ENCODE results near the gene DUOX2.

DUOX2 gene

GRCh38 chr15:45114076-45114750 lies at the start of gene DUOX2, which contains the start of gene DUOXA2:
DUOX2 (minus strand) TSS chr15:45114172; CDS start chr15:45113411, 761 bp downstream.
DUOXA2 (plus strand) TSS chr15:45114326; CDS start chr15:45114606, 280 bp downstream.
- no peak for DNase-seq

GRCh38 chr15:45163508-45163856 lies 49.5 kb upstream of the DUOX2 start:
- DNase-seq, result no peak

DNA sequence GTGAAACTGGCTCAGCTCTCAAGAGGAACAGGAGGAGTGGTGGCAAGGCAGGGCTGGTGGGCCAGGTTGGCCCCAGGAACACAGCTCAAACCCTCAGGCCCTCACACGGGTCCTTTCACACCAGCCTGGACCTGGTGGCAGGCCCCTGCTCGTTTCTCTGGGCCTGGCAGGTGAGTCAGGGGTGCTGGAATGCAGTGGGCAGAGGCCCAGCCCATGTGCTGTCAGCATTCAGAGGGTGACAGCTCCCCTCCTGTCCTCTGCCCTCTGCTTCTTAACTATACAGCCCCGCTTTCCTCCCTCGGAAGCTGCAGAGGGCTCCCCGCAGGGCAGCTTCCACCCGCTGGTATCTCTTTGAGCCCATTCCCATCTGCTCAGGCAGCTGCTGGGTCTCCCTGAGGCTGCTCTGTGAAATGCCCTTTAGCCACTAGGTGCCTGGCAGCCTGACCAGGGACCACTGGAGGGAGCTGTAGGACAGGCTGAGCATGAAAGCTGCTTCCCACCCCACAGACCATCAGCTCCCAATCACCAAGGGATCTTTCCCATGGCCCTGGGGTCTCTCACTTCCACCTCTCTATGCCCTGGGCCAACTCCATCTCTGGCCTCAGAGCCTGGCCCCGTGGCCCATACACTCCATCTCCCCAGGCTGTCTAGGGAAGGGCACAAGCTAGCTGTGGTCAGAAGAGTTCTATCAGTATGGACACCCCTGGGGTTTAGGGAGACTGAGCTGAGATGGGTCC lies 49.0 kb upstream of the DUOX2 start:
- peak; percentile 65 to 73 for DNase-seq

- no peak for DNase-seq
Measured at GRCh38 chr15:45161666-45162065, 47.7 kb upstream of the DUOX2 start.

- no peak for DNase-seq
Measured at GRCh38 chr15:45157974-45158373, 44.0 kb upstream of the DUOX2 start.

DNA sequence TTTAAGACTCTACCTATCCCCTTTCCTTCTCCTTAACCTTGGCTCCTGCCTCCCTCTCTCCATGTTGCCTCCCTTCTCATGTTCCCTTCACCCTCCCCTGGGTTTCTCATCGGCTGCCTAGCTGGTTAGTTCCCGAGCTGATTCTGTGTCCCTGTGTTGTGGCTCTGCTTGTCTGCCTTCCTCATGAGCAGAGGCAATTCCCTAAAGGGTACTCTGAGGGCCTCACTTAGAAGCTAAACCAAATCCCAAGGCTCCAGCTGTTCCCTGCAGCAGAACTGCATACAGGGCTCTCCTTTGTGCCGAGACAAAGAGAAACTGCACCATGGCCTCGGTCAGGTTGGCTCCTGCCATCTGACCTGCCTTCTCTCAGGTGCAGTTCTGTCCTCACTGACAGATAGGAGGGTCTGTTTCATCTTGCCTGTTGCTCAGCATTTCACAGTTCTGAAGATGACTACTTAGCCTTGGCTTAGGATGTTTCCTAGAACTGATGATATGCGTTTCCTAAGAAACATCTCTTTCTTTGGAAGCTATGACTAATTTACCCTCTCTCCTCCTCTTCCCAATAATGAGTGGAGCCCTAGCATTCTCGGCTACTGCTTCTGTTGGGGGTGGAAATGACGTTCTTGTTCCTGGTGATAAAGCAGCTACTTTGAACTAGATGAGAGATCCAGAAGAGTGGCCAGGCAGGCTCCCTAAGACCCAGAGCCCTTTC lies 42.9 kb upstream of the DUOX2 start:
- DNase-seq, result no peak

DNA sequence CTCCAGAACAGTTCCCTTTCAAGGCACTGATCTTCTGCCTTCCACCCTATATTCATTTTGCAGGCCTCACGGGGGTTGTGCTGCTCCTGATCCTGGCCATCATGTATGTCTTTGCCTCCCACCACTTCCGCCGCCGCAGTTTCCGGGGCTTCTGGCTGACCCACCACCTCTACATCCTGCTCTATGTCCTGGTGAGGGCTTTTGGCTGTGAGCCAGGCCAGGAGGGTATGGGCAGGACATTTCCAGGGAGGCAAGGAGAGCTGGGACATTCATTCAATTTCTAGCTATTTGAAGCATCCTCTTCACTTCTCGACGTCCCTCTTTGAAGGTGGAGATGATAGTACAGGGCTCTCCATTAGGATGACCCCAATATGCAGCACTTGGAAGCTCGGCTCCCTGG lies 41.8 kb upstream of the DUOX2 start:
- no peak for DNase-seq

DNA sequence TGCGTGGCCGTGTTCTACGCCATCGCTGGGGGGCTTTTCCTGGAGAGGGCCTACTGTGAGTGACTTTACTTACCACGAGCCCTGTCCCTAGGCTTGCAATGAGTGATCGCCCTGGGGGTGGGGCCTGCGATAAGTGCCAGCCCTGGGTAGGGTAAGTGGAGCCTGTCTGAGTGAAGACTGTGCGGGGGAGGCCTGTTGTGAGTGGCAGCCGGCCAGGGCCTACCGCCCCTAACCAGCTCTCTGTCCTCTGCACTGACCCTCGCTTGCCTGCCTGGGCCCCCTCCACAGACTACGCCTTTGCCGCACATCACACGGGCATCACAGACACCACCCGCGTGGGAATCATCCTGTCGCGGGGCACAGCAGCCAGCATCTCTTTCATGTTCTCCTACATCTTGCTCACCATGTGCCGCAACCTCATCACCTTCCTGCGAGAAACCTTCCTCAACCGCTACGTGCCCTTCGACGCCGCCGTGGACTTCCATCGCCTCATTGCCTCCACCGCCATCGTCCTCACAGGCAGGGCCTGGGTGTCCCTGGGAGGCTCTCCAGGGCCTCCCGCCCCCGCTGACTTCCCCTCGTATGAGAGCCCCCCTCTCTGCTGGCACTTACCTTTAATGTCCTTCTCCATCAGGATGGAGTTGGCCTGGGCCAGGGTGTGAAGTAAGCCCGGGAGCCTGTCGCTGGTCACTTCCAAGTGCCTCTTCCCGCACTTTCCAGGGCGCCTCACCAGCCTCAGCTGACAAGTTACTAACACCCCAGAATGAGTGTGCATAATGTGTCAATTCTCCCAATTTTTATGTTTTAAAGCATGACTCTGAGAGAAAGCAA lies 38.2 kb upstream of the DUOX2 start:
- DNase-seq, result no peak

DNA sequence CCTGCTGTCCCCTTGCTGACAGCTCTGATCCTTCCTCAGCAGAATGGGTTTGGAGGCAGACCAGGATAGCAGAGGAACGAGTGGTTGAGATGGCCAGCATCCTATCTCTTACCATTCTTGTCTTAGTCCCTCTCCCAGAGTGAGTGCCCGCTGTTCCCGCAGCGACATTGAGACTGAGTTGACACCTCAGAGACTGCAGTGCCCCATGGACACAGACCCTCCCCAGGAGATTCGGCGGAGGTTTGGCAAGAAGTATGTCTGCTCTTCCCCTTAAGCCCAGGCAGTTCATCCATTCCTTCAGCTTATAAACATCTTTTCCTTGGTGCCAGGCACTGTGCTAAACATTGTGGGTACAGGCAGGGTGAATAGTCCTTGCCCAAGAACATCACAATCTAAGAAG lies 37.0 kb upstream of the DUOX2 start:
- no peak for DNase-seq

GRCh38 chr15:45150481-45150880 lies 36.5 kb upstream of the DUOX2 start:
- DNase-seq, result no peak

DNA sequence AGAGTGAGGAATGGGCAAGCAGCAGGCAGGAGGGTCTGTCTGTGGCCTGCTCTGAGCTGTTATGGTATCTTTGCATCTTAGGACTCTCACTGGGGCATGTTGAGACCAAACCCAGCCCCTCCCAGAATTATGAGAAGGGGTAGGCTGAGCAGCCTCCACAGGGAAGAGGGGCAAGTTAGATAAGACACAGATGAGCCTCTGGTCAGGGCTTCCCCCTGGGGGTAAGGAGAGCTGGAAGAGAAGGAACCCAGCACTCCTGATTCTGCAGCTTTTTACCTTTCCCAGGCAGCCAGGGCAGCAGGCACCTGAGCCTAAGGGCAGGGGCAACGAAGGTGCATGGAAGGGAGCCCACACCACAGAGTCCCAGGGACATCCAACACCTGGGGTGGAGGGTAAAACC lies 35.1 kb upstream of the DUOX2 start:
- DNase-seq, result no peak

- no peak for DNase-seq
Measured at GRCh38 chr15:45148076-45149059, 34.4 kb upstream of the DUOX2 start.

- no peak for DNase-seq
Measured at GRCh38 chr15:45147606-45148005, 33.6 kb upstream of the DUOX2 start.

DNA sequence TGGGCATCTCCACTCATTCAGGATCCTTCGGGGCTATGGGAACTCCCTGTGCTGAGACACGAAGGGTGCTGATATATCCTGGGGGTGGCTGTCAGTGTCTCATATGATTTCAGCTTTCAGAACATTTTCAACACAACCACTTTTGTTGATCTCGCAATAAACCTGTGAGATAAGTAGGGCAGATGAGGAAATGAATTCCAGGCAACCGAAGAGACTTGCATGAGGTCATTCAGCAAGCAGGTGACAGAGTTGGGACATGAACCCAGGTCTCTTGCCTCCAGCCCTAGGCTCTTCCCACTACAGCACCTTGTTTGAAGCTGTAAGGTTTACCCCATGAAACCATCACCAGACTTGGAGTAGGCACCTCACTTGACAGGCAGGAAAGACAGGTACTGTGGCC lies 32.4 kb upstream of the DUOX2 start:
- no peak for DNase-seq

DNA sequence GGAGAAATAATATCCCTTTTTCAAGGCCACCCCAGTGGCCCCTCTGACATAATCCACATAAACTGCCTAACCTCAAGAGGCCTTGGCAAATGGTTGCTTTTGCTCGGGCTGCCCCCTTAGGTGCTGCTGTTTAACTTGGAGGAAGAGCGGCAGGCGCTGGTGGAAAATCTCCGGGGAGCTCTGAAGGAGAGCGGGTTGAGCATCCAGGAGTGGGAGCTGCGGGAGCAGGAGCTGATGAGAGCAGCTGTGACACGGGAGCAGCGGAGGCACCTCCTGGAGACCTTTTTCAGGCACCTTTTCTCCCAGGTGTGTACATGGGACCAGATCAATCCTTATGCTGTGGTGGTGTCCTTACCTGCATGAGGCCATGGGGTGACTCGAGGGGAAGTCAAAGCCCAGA lies 30.8 kb upstream of the DUOX2 start:
- DNase-seq, result no peak

DNA sequence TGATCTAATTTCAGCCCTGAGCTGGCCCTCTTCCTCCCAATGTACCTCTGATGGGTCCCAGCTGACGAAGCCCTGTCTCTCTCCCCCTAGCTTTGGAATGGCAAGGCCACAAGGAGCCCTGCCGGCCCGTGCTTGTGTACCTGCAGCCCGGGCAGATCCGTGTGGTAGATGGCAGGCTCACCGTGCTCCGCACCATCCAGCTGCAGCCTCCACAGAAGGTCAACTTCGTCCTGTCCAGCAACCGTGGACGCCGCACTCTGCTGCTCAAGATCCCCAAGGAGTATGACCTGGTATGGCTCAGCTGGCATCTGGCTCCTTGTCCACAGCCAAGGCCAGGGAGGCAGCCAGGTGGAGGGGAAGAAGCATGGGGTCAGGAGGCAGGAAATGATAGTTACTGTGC lies 30.0 kb upstream of the DUOX2 start:
- no peak for DNase-seq

DNA sequence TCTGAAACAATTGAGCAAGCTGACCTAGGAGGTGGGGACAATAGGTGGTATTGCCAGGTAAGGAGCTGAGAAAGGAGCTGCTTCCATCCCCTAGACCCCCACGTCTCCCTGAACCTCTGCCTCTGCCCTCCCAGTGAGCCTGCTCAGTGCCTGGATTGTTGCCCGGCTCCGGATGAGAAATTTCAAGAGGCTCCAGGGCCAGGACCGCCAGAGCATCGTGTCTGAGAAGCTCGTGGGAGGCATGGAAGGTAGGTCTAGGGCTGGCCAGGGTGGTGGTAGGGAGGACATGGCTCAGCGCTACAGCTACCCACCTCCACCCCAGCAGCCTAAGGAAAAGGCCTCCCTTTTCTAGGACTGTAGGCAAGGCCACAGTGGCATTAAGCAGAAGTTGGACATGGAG lies 29.1 kb upstream of the DUOX2 start:
- no peak for DNase-seq

DNA sequence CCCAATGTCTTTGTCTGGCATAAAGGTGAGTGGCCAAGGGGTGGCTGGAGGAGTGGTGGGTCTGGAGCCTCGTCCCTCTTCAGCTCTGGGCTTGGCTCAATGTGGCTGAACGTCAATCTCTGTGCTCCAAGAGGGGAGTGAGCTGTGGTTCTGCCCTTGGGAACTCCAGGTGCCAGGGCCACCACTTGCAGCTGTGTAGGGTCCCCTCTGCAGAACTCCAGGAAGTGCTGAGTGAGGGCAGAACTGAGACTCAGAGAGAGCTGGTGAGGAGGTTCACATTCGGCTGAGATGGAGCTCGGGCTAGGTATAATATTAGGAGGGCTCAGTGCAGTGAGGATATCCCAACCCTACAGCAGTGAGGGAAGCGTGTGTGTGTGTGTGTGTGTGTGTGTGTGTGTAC lies 27.4 kb upstream of the DUOX2 start:
- no peak for DNase-seq

DNA sequence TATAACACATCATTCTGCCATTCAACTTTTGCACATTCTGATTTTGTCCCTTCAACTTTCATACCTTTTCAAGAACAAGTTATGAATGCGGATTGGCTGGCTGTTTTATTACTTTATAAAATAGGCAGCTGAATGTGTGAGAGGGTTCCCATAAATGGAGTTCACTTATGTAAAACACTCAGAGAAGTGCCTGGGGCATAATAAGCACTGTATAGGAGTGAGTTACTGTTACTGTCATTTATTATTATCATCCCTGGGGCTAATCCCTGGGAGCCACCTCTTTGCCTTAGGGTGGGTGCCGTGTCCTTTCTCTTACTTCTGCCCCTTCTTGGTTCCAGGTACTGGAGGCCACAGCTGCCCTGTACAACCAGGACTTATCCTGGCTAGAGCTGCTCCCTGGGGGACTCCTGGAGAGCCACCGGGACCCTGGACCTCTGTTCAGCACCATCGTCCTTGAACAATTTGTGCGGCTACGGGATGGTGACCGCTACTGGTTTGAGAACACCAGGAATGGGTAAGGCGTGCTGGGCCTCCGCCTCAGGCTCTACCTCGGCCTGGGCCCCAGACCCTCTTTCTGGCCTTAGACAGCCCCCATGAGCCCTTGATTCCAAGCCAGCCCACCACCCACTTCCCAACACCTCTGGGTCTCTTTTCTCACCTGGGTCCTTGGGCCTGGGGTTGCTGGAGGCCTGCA lies 26.7 kb upstream of the DUOX2 start:
- DNase-seq, result no peak

GRCh38 chr15:45139770-45140169 lies 25.8 kb upstream of the DUOX2 start:
- DNase-seq, result no peak
